ENCODE data around the gene PLCXD3.

PLCXD3 gene

GRCh38 chr5:41266377-41266776 is 244.0 kb downstream of the PLCXD3 start:
- Histone ChIP-seq H3K4me3 (replicated peaks; ENCODE audit: insufficient read depth, low read length) (no peak overlapping the region), H3K27me3 (ENCODE audit: insufficient read depth, poor library complexity, severe bottlenecking) (no peaks in the 10 kb centered on the region), H3K27ac (replicated peaks) (no peak overlapping the region)
- TF ChIP-seq, protein P1, sequence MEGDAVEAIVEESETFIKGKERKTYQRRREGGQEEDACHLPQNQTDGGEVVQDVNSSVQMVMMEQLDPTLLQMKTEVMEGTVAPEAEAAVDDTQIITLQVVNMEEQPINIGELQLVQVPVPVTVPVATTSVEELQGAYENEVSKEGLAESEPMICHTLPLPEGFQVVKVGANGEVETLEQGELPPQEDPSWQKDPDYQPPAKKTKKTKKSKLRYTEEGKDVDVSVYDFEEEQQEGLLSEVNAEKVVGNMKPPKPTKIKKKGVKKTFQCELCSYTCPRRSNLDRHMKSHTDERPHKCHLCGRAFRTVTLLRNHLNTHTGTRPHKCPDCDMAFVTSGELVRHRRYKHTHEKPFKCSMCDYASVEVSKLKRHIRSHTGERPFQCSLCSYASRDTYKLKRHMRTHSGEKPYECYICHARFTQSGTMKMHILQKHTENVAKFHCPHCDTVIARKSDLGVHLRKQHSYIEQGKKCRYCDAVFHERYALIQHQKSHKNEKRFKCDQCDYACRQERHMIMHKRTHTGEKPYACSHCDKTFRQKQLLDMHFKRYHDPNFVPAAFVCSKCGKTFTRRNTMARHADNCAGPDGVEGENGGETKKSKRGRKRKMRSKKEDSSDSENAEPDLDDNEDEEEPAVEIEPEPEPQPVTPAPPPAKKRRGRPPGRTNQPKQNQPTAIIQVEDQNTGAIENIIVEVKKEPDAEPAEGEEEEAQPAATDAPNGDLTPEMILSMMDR (IDR thresholded peaks at IDR 0.05; ENCODE audit: insufficient read depth, low read length): no peak
- TF ChIP-seq SPI1 (IDR thresholded peaks at IDR 0.05; ENCODE audit: borderline replicate concordance, low read depth): no peak
- no peak for TF ChIP-seq POLR2AphosphoS5 (IDR thresholded peaks at IDR 0.05; ENCODE audit: low read depth)
- TF ChIP-seq REST (IDR thresholded peaks at IDR 0.05; ENCODE audit: insufficient replicate concordance, low read depth): no peak
- no peak for TF ChIP-seq GABPA (IDR thresholded peaks at IDR 0.05; ENCODE audit: low read depth)
- no peak for DNase-seq (ENCODE audit: low read depth in 1 of 2, low spot score in 1 of 2)

DNA sequence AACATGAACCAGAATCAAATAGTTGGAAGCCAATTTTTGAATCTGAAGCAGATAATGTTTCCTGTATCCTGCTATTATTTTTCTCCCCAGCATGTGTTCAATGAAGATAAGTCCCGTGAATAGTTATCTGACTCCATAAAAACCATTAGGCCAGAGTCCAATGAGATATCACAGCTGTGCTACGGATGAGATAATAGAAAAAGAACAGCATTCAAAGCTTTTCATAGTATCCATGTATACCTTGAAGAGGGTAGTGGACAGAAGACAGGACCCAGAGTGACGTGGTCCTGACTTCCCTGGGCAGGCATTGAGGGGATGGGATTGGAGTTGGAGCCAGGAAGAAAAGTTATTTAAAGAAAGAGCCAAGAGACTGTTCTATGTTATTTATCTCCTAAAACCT is 246.4 kb downstream of the PLCXD3 start:
- Histone ChIP-seq H3K4me3 (replicated peaks; ENCODE audit: insufficient read depth, low read length) (no peak overlapping the region), H3K27ac (replicated peaks) (no peak overlapping the region), H3K27me3 (ENCODE audit: insufficient read depth, poor library complexity, severe bottlenecking) (no peaks in the 10 kb centered on the region)
- TF ChIP-seq REST (IDR thresholded peaks at IDR 0.05; ENCODE audit: insufficient replicate concordance, low read depth) (no peak), GABPA (IDR thresholded peaks at IDR 0.05; ENCODE audit: low read depth) (no peak), SPI1 (IDR thresholded peaks at IDR 0.05; ENCODE audit: borderline replicate concordance, low read depth) (no peak), POLR2AphosphoS5 (IDR thresholded peaks at IDR 0.05; ENCODE audit: low read depth) (no peak)
- TF ChIP-seq, protein P1 (IDR thresholded peaks at IDR 0.05; ENCODE audit: insufficient read depth, low read length): no peak
- no peak for DNase-seq (ENCODE audit: low read depth in 1 of 2, low spot score in 1 of 2)

- no peak for DNase-seq (ENCODE audit: low read depth in 1 of 2, low spot score in 1 of 2)
- no peak for TF ChIP-seq SPI1 (IDR thresholded peaks at IDR 0.05; ENCODE audit: borderline replicate concordance, low read depth)
- no peak for TF ChIP-seq REST (IDR thresholded peaks at IDR 0.05; ENCODE audit: insufficient replicate concordance, low read depth)
- TF ChIP-seq GABPA (IDR thresholded peaks at IDR 0.05; ENCODE audit: low read depth): no peak
- TF ChIP-seq, protein P1 (IDR thresholded peaks at IDR 0.05; ENCODE audit: insufficient read depth, low read length): no peak
- TF ChIP-seq POLR2AphosphoS5 (IDR thresholded peaks at IDR 0.05; ENCODE audit: low read depth): no peak
- Histone ChIP-seq H3K27me3 (ENCODE audit: insufficient read depth, poor library complexity, severe bottlenecking) (no peaks in the 10 kb centered on the region), H3K4me3 (replicated peaks; ENCODE audit: insufficient read depth, low read length) (no peak overlapping the region), H3K27ac (replicated peaks) (no peak overlapping the region)
Observed at GRCh38 chr5:41263335-41263734, 247.1 kb downstream of the PLCXD3 start.

Data from HL-60 (cell line).